Neural progenitor cell (in vitro differentiated cells): ENCODE data around the gene NOM1.

ENCODE experiments used
- CTCF ChIP-seq: fragments of 200-600 bp; sonication (generic); IDR thresholded peaks from 2 replicates; pipeline ENCODE4 v1.5.1; 2017; ENCODE audit warnings: antibody characterized with exemption, mild to moderate bottlenecking
- EZH2phosphoT487 ChIP-seq: fragments of 200-600 bp; sonication (generic); IDR thresholded peaks from 2 replicates; pipeline ENCODE4 v1.6.1; 2017; ENCODE audit warnings: antibody characterized with exemption

- TF ChIP-seq CTCF (no peak), EZH2phosphoT487 (no peak)
Observed at GRCh38 chr7:156984174-156984891, 34.8 kb downstream of the NOM1 start.
